ENCODE results near the gene HECW1.

The HECW1 gene

GRCh38 chr7:43148161-43148731 lies 35.8 kb downstream of the HECW1 start:
- no peak for DNase-seq (ENCODE audit: low read depth)

- no peak for DNase-seq (ENCODE audit: low read depth)
Measured at GRCh38 chr7:43151076-43151475, 38.6 kb downstream of the HECW1 start.

- no peak for DNase-seq (ENCODE audit: low read depth)
Measured at GRCh38 chr7:43152696-43153095, 40.2 kb downstream of the HECW1 start.

GRCh38 chr7:43155636-43156035 lies 43.2 kb downstream of the HECW1 start:
- no peak for DNase-seq (ENCODE audit: low read depth)

GRCh38 chr7:43163885-43164284 lies 51.4 kb downstream of the HECW1 start:
- no peak for DNase-seq (ENCODE audit: low read depth)

GRCh38 chr7:43164757-43165156 lies 52.3 kb downstream of the HECW1 start:
- no peak for DNase-seq (ENCODE audit: low read depth)

- no peak for DNase-seq (ENCODE audit: low read depth)
Measured at GRCh38 chr7:43166686-43167085, 54.2 kb downstream of the HECW1 start.

GRCh38 chr7:43169076-43169475 lies 56.6 kb downstream of the HECW1 start:
- DNase-seq (ENCODE audit: low read depth), result no peak

- DNase-seq (ENCODE audit: low read depth), result no peak
Measured at GRCh38 chr7:43170571-43170970, 58.1 kb downstream of the HECW1 start.

- DNase-seq (ENCODE audit: low read depth), result no peak
Measured at GRCh38 chr7:43175570-43176200, 63.2 kb downstream of the HECW1 start.

GRCh38 chr7:43179393-43179792 lies 66.9 kb downstream of the HECW1 start:
- DNase-seq (ENCODE audit: low read depth), result no peak

GRCh38 chr7:43192806-43193460 lies 80.5 kb downstream of the HECW1 start:
- DNase-seq (ENCODE audit: low read depth), result no peak

GRCh38 chr7:43193893-43194292 lies 81.4 kb downstream of the HECW1 start:
- DNase-seq (ENCODE audit: low read depth), result no peak

GRCh38 chr7:43195256-43195655 lies 82.8 kb downstream of the HECW1 start:
- DNase-seq (ENCODE audit: low read depth), result no peak

GRCh38 chr7:43195768-43196167 lies 83.3 kb downstream of the HECW1 start:
- DNase-seq (ENCODE audit: low read depth), result no peak

GRCh38 chr7:43196379-43196778 lies 83.9 kb downstream of the HECW1 start:
- no peak for DNase-seq (ENCODE audit: low read depth)

GRCh38 chr7:43198016-43198415 lies 85.6 kb downstream of the HECW1 start:
- DNase-seq (ENCODE audit: low read depth), result no peak

- DNase-seq (ENCODE audit: low read depth), result no peak
Measured at GRCh38 chr7:43198599-43199090, 86.2 kb downstream of the HECW1 start.

GRCh38 chr7:43199371-43200160 lies 87.1 kb downstream of the HECW1 start:
- no peak for DNase-seq (ENCODE audit: low read depth)

GRCh38 chr7:43201912-43202311 lies 89.5 kb downstream of the HECW1 start:
- DNase-seq (ENCODE audit: low read depth), result no peak

- no peak for DNase-seq (ENCODE audit: low read depth)
Measured at GRCh38 chr7:43204081-43204480, 91.6 kb downstream of the HECW1 start.

- no peak for DNase-seq (ENCODE audit: low read depth)
Measured at GRCh38 chr7:43205171-43205795, 92.8 kb downstream of the HECW1 start.

All from activated T-helper 9 cell treated with anti-CD3 and anti-CD28 coated beads, Interleukin-2, amount 50 U/mL, for 16 hours (primary cell).